GM18861 (cell line): ENCODE results near the gene FAM72C.
"Not testable (repeated sequence)": the region's sequence is repeated elsewhere in the genome, so short reads cannot be mapped to it uniquely, and the experiment has no call there.

Experiments used
- ATAC-seq: cut with Tn5 transposase; IDR thresholded peaks from one replicate; pipeline ENCODE4 v1.9.1; 2021; ENCODE audit not compliant: unreplicated experiment

The FAM72C gene

DNA sequence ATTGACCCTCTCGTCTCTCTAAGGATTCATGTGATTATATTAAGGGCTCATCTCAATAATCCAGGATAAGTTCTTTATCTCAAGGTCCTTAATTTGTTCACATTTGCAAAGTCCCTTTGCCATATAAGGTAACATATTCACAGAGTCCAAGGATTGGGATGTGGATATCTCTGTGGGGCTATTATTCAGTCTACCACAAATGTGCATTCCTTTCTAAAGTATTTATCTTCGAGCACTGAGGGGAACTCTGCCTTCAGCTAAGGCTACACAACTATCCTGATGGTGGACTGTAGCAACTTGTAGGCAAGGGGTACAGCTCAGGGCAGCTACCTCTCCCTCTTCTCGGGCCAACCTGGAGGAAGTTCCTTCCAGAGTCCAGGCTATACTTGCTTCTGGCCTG, 53.2 kb downstream of the FAM72C start:
- ATAC-seq, result not testable (repeated sequence)

DNA sequence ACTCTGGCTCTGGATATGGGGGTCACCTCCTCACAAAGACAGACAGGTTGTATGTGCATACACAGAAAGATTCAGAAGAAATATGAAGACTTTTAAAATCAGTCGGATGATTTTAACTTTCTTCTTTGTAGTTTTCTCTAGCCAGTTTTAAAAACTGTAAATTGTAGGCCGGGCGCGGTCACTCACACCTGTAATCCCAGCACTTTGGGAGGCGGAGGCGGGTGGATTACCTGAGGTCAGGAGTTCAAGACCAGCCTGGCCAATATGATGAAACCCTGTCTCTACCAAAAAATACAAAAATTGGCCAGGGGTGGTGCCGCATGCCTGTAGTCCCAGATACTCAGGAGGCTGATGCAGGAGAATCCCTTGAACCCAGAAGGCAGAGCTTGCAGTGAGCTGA, 58.1 kb downstream of the FAM72C start:
- ATAC-seq, result not testable (repeated sequence)
